ENCODE measurements around the gene LPAR1.

The LPAR1 gene

GRCh38 chr9:111003182-111003581 is 35.1 kb downstream of the LPAR1 start:
- TF ChIP-seq ZBTB7A (tag by site-specific recombination; IDR thresholded peaks at IDR 0.05; ENCODE audit: low read depth) (no peak), ZSCAN16 (tag by site-specific recombination; IDR thresholded peaks at IDR 0.05) (no peak), IKZF3 (tag by site-specific recombination; IDR thresholded peaks at IDR 0.05) (no peak), ZNF248 (tag by site-specific recombination; IDR thresholded peaks at IDR 0.05) (no peak), KLF1 (tag by site-specific recombination; IDR thresholded peaks at IDR 0.05) (no peak), ZNF677 (tag by site-specific recombination; IDR thresholded peaks at IDR 0.05) (no peak), ZNF341 (tag by site-specific recombination; IDR thresholded peaks at IDR 0.05; ENCODE audit: low read depth) (no peak), ZNF530 (tag by site-specific recombination; IDR thresholded peaks at IDR 0.05; ENCODE audit: low read depth) (no peak)
- CTCF ChIA-PET = no interaction called here
- Histone ChIP-seq H3K27ac (ENCODE audit: extremely low read depth, low read depth, low read length) (no peak overlapping the region), H3K4me1 (ENCODE audit: control insufficient read depth, insufficient read depth, low read length) (no peaks in the 10 kb centered on the region), H3K9me3 (ENCODE audit: control insufficient read depth, insufficient read depth, low read depth, low read length) (no peaks in the 10 kb centered on the region), H3K36me3 (ENCODE audit: control insufficient read depth in 2 of 2, insufficient read depth in 1 of 2, low read length in 2 of 2) (no peaks in the 10 kb centered on the region), H3K4me3 (ENCODE audit: low read depth, low read length) (no peak overlapping the region)
- POLR2A ChIA-PET = no interaction called here

DNA sequence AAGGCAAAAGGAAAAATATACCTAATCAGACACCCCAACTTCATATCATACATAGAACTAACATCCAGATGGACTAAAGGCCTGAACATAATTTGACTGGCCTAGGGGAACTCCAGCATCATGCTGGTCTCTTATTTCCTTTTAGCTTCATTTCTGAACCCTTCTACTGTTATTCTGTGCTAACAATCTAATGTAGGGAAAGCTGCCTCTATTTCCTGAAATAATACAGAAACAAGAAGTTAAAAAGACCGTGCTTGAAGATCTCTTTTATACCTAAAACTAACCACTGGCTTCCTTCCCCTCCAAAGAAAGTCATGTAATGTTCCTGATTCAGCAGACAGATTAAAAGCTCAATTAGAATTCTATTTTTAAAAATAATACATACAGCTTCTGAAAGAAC is 36.7 kb downstream of the LPAR1 start:
- H3K36me3 ChIP-seq (ENCODE audit: control insufficient read depth in 2 of 2, insufficient read depth in 1 of 2, low read length in 2 of 2) = no peaks in the 10 kb centered on the region
- POLR2A ChIA-PET = no interaction called here
- CTCF ChIA-PET = interaction anchor here (0.7 to 1.2 kb wide), 3 partner anchors 15 to 159 kb away, joined by 3 read pairs; no protein-coding TSS in a partner anchor
- TF ChIP-seq ZNF335 (tag by site-specific recombination; conservative IDR thresholded peaks at IDR 0.05) = no peak
- TF ChIP-seq ZNF660 (tag by site-specific recombination; IDR thresholded peaks at IDR 0.05) = no peak
- no peak for TF ChIP-seq GLI4 (tag by site-specific recombination; IDR thresholded peaks at IDR 0.05)
- no peak for TF ChIP-seq ZNF768 (tag by site-specific recombination; IDR thresholded peaks at IDR 0.05)
- no peak for TF ChIP-seq ZNF214 (tag by site-specific recombination; IDR thresholded peaks at IDR 0.05; ENCODE audit: borderline replicate concordance)
- no peak for TF ChIP-seq HOXD13 (CRISPR knock-in tag; IDR thresholded peaks at IDR 0.05; ENCODE audit: borderline replicate concordance)
- TF ChIP-seq ZNF223 (tag by site-specific recombination; IDR thresholded peaks at IDR 0.05) = no peak
- TF ChIP-seq ZNF645 (tag by site-specific recombination; IDR thresholded peaks at IDR 0.05) = no peak
- TF ChIP-seq WT1 (tag by site-specific recombination; IDR thresholded peaks at IDR 0.05) = no peak
- TF ChIP-seq KLF8 (tag by site-specific recombination; IDR thresholded peaks at IDR 0.05) = no peak
- no peak for TF ChIP-seq ZNF585B (tag by site-specific recombination; IDR thresholded peaks at IDR 0.05)
- TF ChIP-seq, protein P1, sequence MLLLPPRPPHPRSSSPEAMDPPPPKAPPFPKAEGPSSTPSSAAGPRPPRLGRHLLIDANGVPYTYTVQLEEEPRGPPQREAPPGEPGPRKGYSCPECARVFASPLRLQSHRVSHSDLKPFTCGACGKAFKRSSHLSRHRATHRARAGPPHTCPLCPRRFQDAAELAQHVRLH (tag by site-specific recombination; IDR thresholded peaks at IDR 0.05) = no peak
- TF ChIP-seq ZNF830 (tag by site-specific recombination; IDR thresholded peaks at IDR 0.05; ENCODE audit: low read depth) = no peak
- TF ChIP-seq ZNF658 (tag by site-specific recombination; IDR thresholded peaks at IDR 0.05) = no peak
- no peak for TF ChIP-seq ZFHX2 (tag by site-specific recombination; conservative IDR thresholded peaks at IDR 0.05)
- TF ChIP-seq ZNF112 (tag by site-specific recombination; IDR thresholded peaks at IDR 0.05) = no peak
- TF ChIP-seq ZNF18 (tag by site-specific recombination; IDR thresholded peaks at IDR 0.05) = no peak
- H3K27ac ChIP-seq (ENCODE audit: extremely low read depth, low read depth, low read length) = no peak overlapping the region
- no peaks in the 10 kb centered on the region for H3K4me1 ChIP-seq (ENCODE audit: control insufficient read depth, insufficient read depth, low read length)
- no peak overlapping the region for H3K4me3 ChIP-seq (ENCODE audit: low read depth, low read length)
- H3K9me3 ChIP-seq (ENCODE audit: control insufficient read depth, insufficient read depth, low read depth, low read length) = no peaks in the 10 kb centered on the region; the same call in 1 of the 2 replicates
